GM21447 (cell line): ENCODE results near the gene SCN1A.
"Not testable (repeated sequence)": the region's sequence is repeated elsewhere in the genome, so short reads cannot be mapped to it uniquely, and the experiment has no call there.

Source experiments
- ATAC-seq: cut with Tn5 transposase; IDR thresholded peaks from one replicate; pipeline ENCODE4 v1.9.1; 2021; ENCODE audit not compliant: unreplicated experiment

SCN1A gene

DNA sequence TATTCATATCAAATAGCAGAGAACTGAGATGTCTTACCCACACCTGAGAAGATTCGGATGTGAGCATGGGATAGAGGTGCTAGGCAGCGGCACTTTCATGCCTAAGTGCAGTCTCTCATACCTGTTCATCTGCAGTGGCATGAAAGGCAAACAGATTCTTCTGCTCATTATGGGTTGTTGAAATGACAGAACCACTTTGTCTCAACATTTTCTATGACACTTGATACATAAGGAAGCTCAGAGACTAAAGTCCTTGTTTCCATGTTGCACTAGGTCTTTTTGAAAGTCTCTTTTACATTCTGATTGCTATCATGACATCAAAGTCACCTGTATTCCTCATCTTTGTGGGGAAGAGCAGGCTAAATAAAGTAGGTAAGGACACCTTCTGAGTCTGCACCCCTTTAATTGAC lies 8.0 kb upstream of the SCN1A start:
- ATAC-seq = no peak

GRCh38 chr2:166135152-166135848 lies 7.5 kb upstream of the SCN1A start:
- ATAC-seq = no peak

DNA sequence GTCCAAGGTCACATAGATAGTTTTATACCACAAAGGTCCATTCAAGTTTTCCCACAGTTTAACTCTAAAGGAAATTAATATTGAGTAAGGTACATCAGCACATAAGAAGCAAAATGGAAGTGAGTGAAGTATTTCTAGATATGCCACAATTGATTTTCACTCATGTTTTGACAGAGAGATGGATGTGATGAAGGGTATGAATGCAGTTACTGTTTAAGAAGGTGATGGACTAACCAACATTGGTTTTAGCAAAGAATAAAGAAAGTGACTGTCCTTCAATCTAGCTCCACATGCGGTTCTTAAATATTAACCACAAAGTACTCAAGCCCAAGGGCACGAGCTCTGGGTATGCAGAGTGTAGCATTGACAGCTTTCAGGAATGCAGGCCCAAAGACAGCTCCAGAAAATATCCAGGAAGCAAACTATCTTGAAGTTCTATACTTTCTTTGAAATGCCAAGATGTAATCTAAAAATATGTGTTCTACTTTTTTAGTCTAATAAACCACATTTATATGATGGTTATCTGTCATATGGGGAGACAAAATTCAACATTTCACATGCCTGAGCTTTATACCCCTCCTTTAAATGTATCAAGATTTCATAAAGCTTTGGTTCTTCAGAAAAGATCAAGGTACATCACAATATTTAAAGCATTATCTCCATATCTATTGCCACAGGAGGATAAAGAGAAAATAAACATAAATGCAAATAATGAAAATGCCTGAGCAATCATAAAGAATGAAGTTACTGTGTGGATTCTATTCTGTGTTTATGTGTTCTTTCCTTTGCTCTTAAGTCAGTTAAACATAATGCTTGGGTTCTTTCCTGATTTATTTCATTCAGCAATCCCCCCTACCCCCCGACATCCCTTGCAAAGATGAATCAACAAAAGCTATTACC lies 6.7 kb upstream of the SCN1A start:
- no peak for ATAC-seq

DNA sequence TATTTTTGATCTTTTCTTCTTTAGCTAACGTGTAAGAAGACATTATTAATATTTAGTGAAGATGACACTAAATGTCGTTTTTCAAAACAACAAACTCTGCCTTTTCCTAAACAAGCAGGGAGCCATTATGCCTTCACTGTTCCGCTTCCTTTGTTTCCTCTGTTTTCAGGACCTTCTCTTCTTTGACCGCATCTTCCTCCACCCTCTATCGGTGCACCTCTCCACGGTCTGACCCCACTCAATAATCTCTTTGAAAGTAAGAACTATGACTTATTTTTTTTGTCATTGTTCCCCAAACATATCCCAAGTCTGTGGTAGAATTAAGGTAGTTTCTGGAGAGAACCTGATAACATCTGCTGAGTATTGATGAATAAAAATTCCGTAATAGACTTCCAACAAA lies 5.8 kb upstream of the SCN1A start:
- ATAC-seq = no peak

DNA sequence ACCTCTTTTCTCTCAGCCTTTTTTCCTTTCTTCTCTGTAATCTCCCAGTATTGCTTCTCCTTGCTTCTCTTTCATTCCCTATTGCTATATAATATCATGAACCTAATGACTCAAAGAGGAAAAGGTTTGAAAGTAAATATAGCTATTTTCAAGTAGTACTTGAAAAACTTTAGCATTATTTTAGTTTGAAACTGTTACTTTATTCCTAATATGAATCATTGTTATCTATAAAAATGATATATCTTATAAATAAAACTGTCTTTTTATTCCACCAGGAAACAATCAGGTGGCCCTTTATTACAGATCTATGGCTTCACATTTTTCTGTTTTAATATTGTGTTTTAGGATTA lies 311 bp upstream of the SCN1A start:
- ATAC-seq = no peak

DNA sequence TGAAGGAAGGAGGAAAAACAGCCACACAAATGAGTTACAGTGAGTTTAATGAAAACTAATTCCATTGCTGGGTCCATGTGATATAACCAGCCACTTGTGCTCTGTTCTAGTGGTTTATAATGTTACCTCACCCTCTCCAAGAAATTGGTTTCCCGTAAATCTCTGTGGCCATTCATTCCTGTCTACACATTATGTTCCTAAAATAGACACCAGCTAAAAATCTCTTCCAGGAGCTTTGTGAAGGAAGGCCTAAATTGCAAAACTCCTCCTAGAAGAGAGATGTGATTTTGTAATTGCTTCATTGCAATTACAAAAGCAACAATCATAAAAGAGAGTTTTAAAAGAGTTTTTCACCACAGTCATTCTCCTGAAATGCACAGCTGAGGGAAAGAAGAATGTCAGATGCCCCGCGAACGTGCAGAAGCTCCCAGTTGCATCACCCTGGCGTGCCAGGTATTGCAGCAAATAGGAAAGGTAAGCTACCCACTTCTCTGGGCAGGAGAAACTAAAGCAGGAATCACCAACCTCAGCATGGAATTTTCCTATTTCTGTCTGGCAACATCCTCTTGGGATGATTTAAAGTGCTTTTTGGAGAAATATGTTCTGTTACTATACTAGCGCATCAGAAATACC lies 1.7 kb downstream of the SCN1A start:
- ATAC-seq = no peak

GRCh38 chr2:166125557-166125956 lies 2.3 kb downstream of the SCN1A start:
- no peak for ATAC-seq

DNA sequence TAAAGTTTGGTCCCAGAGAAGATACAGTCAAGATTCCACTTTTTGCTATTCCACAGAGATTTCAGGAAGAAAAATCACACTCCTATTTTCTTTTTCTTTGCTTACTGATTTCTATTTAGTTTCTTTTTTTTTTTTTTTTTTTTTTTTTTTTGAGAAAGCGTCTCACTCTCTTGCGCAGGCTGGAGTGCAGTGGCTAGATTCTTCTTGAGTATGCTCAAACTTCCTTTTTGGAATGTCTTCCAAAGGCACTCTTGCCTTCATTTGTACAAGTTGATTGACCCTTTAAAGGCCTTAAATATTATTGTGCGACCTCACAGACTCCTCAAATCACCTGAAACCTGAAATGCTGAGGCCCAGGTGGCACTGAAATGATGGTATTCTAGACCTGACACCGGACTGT lies 9.6 kb downstream of the SCN1A start:
- ATAC-seq = no peak

- no peak for ATAC-seq
Measured at GRCh38 chr2:166117491-166117890, 10.3 kb downstream of the SCN1A start.

DNA sequence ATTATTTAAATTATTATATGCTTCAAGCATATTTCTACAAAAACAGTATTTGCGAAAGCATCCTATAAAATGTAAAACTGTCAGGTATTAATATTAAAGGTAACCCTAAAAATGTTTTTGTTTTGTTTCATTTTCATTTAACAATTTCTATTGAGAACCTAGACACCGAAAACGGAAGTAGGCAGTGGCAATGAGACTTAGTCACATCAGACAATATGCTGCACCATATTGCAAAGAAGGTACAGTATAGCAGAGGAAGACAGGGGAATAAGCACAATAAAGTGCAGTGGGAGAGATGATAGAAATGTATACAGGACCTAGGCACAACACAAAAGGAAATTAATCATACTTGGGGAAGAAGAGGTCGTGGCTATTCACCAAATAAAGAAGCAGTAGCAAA lies 12.2 kb downstream of the SCN1A start:
- ATAC-seq = no peak

GRCh38 chr2:166112193-166112605 lies 15.6 kb downstream of the SCN1A start:
- no peak for ATAC-seq

- no peak for ATAC-seq
Measured at GRCh38 chr2:166106431-166107015, 21.3 kb downstream of the SCN1A start.

DNA sequence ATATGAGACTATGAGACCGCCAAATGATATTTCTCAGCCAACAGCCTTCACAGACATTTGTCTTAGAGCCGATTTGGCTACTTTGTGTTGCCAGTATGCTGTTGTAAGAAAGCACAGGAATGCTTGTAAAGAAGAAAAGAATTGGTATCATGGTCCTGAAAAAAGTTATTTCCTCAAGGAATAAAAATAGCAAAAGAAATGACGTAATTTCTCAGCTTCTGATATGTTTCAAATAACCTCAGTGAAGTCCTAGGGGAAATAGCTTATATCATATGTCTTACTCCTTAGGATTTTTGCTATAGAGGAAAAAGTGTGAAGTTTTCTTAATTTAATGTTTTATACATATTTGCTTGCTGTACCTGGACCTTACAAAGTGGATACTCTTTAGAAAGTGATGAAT lies 23.0 kb downstream of the SCN1A start:
- ATAC-seq = no peak

DNA sequence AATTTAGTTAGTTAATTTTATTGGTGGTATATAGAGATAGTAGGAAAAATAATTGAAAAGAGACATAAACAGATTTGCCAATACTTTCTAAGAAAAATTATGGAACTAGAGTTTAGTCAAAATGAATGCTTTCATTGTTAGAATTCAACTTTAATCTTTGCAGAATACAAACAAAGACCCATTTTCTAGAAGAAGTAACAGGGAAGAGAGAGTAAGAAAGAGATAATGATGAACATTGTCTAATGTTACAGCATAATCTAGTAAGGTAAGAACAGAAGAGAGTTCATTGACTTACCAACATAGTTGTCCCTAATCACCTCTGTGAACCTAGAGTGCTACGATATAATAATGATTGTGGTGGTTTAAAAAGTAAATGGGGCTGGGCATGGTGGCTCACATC lies 23.7 kb downstream of the SCN1A start:
- no peak for ATAC-seq

- not testable (repeated sequence) for ATAC-seq
Measured at GRCh38 chr2:166103277-166103676, 24.5 kb downstream of the SCN1A start.

DNA sequence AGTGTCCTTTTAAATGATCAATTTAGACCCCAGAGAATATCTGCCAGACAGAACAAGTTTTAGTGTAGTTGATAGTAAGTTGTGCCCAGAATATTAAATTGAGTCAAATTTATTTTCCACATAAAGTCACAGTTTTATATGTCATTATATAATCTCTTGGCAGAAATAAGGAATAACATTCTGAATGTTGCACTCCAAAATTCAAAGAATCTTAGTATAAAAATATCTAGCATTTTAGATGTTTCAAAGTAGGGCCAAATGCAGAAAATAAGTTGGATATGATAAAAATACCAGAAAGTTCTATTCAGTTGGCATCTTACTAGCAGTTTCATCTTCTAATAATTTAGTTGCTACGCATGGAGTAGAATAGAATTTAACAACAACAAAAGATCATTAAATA lies 33.5 kb downstream of the SCN1A start:
- ATAC-seq = no peak

DNA sequence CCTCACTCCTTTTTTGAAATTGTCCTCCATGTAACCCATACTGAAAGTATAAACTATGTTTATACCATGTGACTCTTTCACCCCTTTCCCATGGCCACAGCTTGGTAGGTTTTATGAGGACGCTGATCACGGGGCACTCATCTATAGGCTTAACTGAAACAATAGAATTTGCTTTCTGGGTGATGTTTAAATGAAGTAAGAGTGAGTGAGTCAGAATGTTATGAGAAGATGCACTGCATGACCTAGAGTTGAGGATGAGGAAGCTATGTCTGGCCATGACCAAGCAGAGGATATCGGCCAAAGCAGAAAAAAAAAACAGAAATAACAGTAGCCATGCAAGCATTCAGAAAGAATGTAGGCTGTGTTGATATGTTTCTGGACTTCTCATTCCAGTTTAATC lies 34.9 kb downstream of the SCN1A start:
- no peak for ATAC-seq

DNA sequence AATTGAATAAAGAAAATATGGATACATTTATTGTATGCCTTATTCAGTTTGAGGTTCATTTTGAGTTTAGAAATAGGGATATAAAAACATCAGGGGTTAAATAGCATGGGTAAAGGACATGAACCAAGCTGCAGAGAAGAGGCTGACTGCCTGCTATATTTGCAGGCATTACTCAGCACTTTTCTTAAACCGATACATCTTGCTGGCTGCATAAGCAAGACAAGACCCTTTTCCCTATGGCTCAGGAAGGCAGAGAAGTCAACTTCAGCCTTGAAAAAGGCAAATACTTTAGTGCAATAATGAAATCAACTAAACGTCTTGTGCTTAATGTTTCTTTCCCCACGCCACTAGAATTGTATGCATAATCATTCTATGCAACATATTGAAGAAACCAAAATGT lies 36.4 kb downstream of the SCN1A start:
- ATAC-seq = no peak

GRCh38 chr2:166090908-166091307 lies 36.9 kb downstream of the SCN1A start:
- ATAC-seq = no peak

DNA sequence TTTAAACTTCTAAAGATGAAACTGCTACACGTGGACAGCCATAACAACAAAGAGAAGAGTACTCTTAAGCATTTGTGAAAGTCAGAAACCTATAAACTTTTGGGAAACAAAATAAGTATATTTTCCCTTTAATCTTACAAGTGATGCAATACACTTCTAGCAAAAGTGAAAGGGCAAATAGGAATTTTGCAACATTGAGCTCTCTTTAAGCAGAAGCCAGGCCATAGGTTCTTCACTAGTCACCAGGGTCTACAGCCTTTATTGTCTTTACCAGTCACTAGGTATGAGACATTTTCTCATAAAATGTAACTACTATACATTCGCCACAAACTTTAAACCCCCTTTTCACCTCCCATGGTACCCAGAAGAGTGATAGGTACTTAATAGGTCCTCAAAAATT lies 37.5 kb downstream of the SCN1A start:
- ATAC-seq = no peak

GRCh38 chr2:166088634-166089033 lies 39.2 kb downstream of the SCN1A start:
- ATAC-seq = no peak

DNA sequence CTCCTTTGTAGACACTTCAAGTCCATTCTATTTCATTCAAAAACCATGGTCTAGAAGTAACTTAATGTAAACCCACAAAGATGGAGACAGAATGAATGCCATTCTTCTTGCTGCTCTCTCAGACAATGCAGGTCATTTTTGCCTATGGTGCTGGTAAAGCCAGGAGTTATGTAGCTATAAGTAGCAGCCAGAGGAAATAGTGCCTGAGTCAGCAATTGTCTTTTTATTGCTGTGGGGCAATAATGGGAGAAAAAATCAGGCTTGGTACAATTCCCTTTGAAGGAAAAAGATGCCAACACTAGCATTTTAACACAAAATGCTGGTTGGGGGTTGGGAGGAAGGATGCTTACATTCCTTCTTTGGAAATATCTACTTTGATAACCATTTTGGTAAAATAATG lies 43.5 kb downstream of the SCN1A start:
- ATAC-seq = no peak
